MM.1S (cell line): Measurements from ENCODE around the gene IRF6.

ENCODE experiments used
- DNase-seq: peaks from one replicate; pipeline ENCODE4 v3.0.0-alpha.2; 2015
- H2AFZ ChIP-seq: fragments of 300-600 bp; sonication (generic); 2 replicates; pipeline ENCODE4 v1.6.0; 2016; ENCODE audit warnings: antibody characterized with exemption, low read length
- H3F3A ChIP-seq: fragments of 300-600 bp; sonication (generic); 2 replicates; pipeline ENCODE4 v1.6.1; 2016; ENCODE audit warnings: mild to moderate bottlenecking, antibody characterized with exemption, low read length, moderate library complexity, mixed read lengths; ENCODE audit not compliant: insufficient read depth
- H3K27ac ChIP-seq: fragments of 300-600 bp; sonication (generic); 2 replicates; pipeline ENCODE4 v1.5.1; 2016; ENCODE audit warnings: mild to moderate bottlenecking, low read length
- H3K27me3 ChIP-seq: fragments of 300-600 bp; sonication (generic); replicated peaks from 2 replicates; pipeline ENCODE4 v1.6.0; 2016; ENCODE audit warnings: low read length; ENCODE audit not compliant: insufficient read depth
- H3K36me3 ChIP-seq: fragments of 300-600 bp; sonication (generic); replicated peaks from 2 replicates; pipeline ENCODE4 v1.6.1; 2016; ENCODE audit warnings: mild to moderate bottlenecking, low read length, mixed read lengths; ENCODE audit not compliant: insufficient read depth
- H3K4me1 ChIP-seq: fragments of 300-600 bp; sonication (generic); 2 replicates; pipeline ENCODE4 v1.6.1; 2016; ENCODE audit warnings: low read length, mixed read lengths
- H3K4me2 ChIP-seq: fragments of 300-600 bp; sonication (generic); 2 replicates; pipeline ENCODE4 v1.6.0; 2016; ENCODE audit warnings: low read depth, low read length
- H3K4me3 ChIP-seq: fragments of 300-600 bp; sonication (generic); 2 replicates; pipeline ENCODE4 v1.5.1; 2016; ENCODE audit warnings: low read length, mixed read lengths
- H3K79me2 ChIP-seq: fragments of 300-600 bp; sonication (generic); 2 replicates; pipeline ENCODE4 v1.6.1; 2016; ENCODE audit warnings: mixed run types, low read length, mixed read lengths
- H3K9ac ChIP-seq: fragments of 300-600 bp; sonication (generic); 2 replicates; pipeline ENCODE4 v1.6.1; 2016; ENCODE audit warnings: low read length, mixed read lengths
- H3K9me2 ChIP-seq: fragments of 300-600 bp; sonication (generic); replicated peaks from 2 replicates; pipeline ENCODE4 v1.6.1; 2016; ENCODE audit warnings: mild to moderate bottlenecking, low read length, mixed read lengths; ENCODE audit not compliant: insufficient read depth
- H3K9me3 ChIP-seq: fragments of 300-600 bp; sonication (generic); replicated peaks from 2 replicates; pipeline ENCODE4 v1.6.1; 2016; ENCODE audit warnings: mild to moderate bottlenecking, low read length, mixed read lengths; ENCODE audit not compliant: insufficient read depth
- H4K20me1 ChIP-seq: fragments of 300-600 bp; sonication (generic); 2 replicates; pipeline ENCODE4 v1.6.1; 2016; ENCODE audit warnings: mild to moderate bottlenecking, low read length, moderate library complexity, mixed read lengths; ENCODE audit not compliant: insufficient read depth
- CTCF ChIP-seq: fragments of 300-600 bp; sonication (generic); IDR thresholded peaks from 2 replicates; pipeline ENCODE4 v1.5.1; 2016; ENCODE audit warnings: antibody characterized with exemption, low read length, mixed read lengths
- EZH2 ChIP-seq: fragments of 300-600 bp; sonication (generic); optimal IDR thresholded peaks from 2 replicates; pipeline ENCODE3; 2017; ENCODE audit warnings: low read depth, mild to moderate bottlenecking, antibody characterized with exemption, low read length, mixed read lengths
- EZH2phosphoT487 ChIP-seq: fragments of 300-600 bp; sonication (generic); IDR thresholded peaks from 2 replicates; pipeline ENCODE4 v1.6.1; 2018; ENCODE audit warnings: antibody characterized with exemption, low read length

IRF6 gene

GRCh38 chr1:209835782-209836298 lies 29.9 kb upstream of the IRF6 start:
- Histone ChIP-seq H3K79me2 (peaks cover 9% of the 10 kb centered on the region), H3K36me3 (peaks cover 57% of the 10 kb centered on the region), H3K4me1 (no peaks in the 10 kb centered on the region), H3K9me3 (no peaks in the 10 kb centered on the region), H3K27me3 (no peaks in the 10 kb centered on the region), H3K4me3 (no peak overlapping the region), H3K9me2 (no peaks in the 10 kb centered on the region), H2AFZ (no peak overlapping the region), H3K27ac (no peak overlapping the region), H3K4me2 (no peak overlapping the region), H4K20me1 (no peaks in the 10 kb centered on the region), H3F3A (no peaks in the 10 kb centered on the region), H3K9ac (no peak overlapping the region)
- no peak for TF ChIP-seq CTCF
- TF ChIP-seq EZH2phosphoT487, result no peak
- no peak for TF ChIP-seq EZH2
- no peak for DNase-seq

GRCh38 chr1:209831615-209832014 lies 25.7 kb upstream of the IRF6 start:
- no peak overlapping the region for H3K4me3 ChIP-seq
- no peak for DNase-seq
- no peaks in the 10 kb centered on the region for H3K27me3 ChIP-seq
- H3K4me2 ChIP-seq, result no peak overlapping the region
- H3K9me3 ChIP-seq, result no peaks in the 10 kb centered on the region
- H3K27ac ChIP-seq, result no peak overlapping the region
- TF ChIP-seq CTCF (no peak), EZH2phosphoT487 (no peak), EZH2 (no peak)
- H3K4me1 ChIP-seq, result no peaks in the 10 kb centered on the region
- no peak overlapping the region for H2AFZ ChIP-seq
- H3K9me2 ChIP-seq, result no peaks in the 10 kb centered on the region
- no peaks in the 10 kb centered on the region for H4K20me1 ChIP-seq
- H3K9ac ChIP-seq, result no peak overlapping the region
- H3K79me2 ChIP-seq, result peaks cover 38% of the 10 kb centered on the region
- peaks cover 31% of the 10 kb centered on the region; the same call in 1 of the 2 replicates for H3K36me3 ChIP-seq
- peaks cover 4% of the 10 kb centered on the region; the same call in 1 of the 2 replicates for H3F3A ChIP-seq

GRCh38 chr1:209830722-209831121 lies 24.8 kb upstream of the IRF6 start:
- no peak overlapping the region for H3K4me2 ChIP-seq
- no peaks in the 10 kb centered on the region for H3K9me3 ChIP-seq
- H3K9ac ChIP-seq, result no peak overlapping the region
- no peak for DNase-seq
- no peaks in the 10 kb centered on the region for H3K9me2 ChIP-seq
- H3K4me1 ChIP-seq, result no peaks in the 10 kb centered on the region
- H3K4me3 ChIP-seq, result no peak overlapping the region
- H3K27me3 ChIP-seq, result no peaks in the 10 kb centered on the region
- peaks cover 31% of the 10 kb centered on the region; the same call in 1 of the 2 replicates for H3K36me3 ChIP-seq
- no peak overlapping the region for H3K27ac ChIP-seq
- H3K79me2 ChIP-seq, result peaks cover 38% of the 10 kb centered on the region
- no peaks in the 10 kb centered on the region for H4K20me1 ChIP-seq
- H3F3A ChIP-seq, result peaks cover 4% of the 10 kb centered on the region; the same call in 1 of the 2 replicates
- TF ChIP-seq EZH2 (no peak), EZH2phosphoT487 (no peak), CTCF (no peak)
- H2AFZ ChIP-seq, result no peak overlapping the region
